Measurements from ENCODE around the gene TMEM258.

The TMEM258 gene

DNA sequence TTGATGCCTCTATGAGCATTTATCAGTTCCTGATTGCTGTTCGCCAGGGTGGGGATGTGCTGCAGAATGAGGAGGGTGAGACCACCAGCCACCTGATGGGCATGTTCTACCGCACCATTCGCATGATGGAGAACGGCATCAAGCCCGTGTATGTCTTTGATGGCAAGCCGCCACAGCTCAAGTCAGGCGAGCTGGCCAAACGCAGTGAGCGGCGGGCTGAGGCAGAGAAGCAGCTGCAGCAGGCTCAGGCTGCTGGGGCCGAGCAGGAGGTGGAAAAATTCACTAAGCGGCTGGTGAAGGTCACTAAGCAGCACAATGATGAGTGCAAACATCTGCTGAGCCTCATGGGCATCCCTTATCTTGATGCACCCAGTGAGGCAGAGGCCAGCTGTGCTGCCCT, 3.1 kb upstream of the TMEM258 start:
- no peak for DNase-seq

GRCh38 chr11:61794579-61794978, 2.2 kb upstream of the TMEM258 start:
- DNase-seq = no peak

DNA sequence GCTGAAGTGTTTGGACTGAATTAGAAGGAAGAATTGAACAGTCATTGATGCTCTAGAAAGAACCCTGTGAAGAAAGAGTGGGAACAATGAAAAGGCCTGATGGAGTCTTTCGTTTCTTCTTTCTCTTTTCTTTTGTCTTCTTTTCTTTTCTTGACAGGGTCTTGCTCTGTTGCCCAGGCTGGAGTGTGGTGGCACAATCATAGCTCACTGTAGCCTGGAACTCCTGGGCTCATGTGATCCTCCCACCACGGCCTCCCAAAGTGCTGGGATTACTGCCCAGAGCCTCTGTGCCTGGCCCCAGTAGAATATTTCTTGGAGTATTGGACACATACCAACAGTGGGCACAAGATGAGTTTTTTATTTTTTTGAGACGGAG, 1.4 kb upstream of the TMEM258 start:
- no peak for DNase-seq

- peak in 1 of 3 experiments; percentile 89 for DNase-seq
Measured at GRCh38 chr11:61793083-61793828, 857 bp upstream of the TMEM258 start.

GRCh38 chr11:61791737-61792309, 576 bp downstream of the TMEM258 start:
- peak; percentile 6 to 85 (median 78) for DNase-seq

GRCh38 chr11:61787928-61788491, 4.4 kb downstream of the TMEM258 start:
- peak in 1 of 3 experiments; percentile 26 for DNase-seq

- DNase-seq = no peak
Measured at GRCh38 chr11:61785837-61786402, 6.5 kb downstream of the TMEM258 start.

GRCh38 chr11:61784506-61784805, 7.9 kb downstream of the TMEM258 start:
- no peak for DNase-seq

GRCh38 chr11:61783717-61784505, 8.5 kb downstream of the TMEM258 start:
- DNase-seq = no peak

GRCh38 chr11:61782841-61783240, 9.6 kb downstream of the TMEM258 start:
- DNase-seq = no peak

GRCh38 chr11:61782299-61782698, 10.1 kb downstream of the TMEM258 start:
- DNase-seq = no peak

GRCh38 chr11:61781585-61781984, 10.8 kb downstream of the TMEM258 start:
- DNase-seq = no peak

- no peak for DNase-seq
Measured at GRCh38 chr11:61780581-61781162, 11.7 kb downstream of the TMEM258 start.

GRCh38 chr11:61779666-61780525, 12.5 kb downstream of the TMEM258 start:
- DNase-seq = no peak

- DNase-seq = no peak
Measured at GRCh38 chr11:61778920-61779650, 13.3 kb downstream of the TMEM258 start.

DNA sequence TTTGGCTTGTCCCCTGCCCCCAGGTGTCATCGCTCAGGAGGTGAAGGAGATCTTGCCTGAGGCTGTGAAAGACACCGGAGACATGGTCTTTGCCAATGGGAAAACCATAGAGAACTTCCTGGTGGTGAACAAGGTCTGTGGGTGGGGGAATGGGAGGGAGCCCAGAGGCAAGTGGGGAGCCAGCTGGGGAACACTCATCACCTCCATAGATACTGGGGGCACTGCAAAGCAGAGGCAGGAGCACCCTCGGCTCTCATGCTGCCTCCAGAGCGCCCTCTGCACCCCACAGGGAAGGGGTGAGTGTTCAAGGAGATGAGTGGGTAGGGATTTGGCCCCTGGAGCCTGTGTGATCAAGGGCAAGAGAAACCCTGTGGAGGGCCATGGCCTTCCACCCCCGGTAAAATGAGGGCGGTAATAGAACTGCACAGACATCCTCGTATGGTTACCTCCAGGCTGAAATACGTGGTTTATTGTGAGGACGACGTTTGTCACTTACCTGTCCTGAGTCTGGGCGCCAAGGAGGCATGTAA, 14.0 kb downstream of the TMEM258 start:
- no peak for DNase-seq

DNA sequence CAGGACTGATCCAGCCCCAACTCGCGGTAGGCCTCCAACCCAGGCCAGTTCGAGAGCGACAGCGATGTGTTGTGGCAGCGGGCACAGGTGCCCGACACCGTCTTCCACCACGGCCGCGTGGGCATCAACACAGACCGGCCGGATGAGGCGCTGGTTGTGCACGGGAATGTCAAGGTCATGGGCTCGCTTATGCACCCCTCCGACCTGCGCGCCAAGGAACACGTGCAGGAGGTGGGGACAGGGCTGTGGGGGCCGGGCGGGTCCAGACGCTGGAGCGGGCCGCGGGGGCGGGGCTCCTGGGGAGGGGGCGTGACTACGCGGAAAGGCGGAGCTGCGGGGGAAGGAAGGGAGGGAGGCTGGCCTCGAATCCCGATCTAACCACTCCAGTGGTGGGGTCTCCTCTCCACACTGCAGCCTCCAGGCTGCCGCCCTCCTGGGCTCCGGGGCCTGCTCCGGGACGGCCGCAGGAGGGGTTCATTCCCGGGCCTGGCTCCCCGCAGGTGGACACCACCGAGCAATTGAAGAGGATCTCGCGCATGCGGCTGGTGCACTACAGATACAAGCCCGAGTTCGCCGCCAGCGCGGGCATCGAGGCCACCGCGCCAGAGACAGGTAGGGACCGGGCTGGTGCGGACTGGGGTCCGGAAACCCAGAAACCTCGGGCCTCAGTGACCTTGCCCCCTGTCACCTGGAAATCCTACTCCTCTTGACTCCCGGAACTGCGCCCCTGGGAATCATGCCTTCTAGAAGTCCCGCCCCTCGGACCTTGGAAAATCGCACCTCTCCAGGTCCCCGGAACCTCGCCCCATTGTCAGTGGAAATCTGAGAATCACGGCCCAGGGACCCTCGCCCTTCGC, 14.9 kb downstream of the TMEM258 start:
- DNase-seq = no peak

DNA sequence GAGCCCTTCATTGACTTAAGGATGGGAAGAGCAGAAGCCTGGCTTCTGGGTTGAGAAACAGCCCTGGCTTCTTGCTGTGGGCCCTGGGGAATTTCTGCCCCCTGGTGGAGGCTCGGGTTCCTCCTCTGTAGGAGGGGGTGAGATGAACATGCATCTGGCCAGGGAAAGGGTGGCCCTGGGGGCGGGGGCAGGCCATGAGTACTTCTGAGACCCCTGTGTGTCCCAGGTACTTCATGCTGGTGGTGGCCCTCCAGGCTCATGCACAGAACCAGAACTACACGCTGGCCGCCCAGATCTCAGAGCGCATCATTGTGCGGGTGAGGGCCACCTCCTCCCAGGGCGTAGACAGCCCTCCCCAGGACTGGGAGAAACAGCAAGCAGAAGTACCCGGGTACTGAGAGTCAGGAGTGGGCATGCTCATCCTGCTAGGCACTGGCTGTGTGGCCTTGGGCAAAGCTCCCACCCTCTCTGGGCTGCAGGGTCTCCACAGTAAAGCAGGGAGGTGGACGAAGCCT, 15.8 kb downstream of the TMEM258 start:
- peak in 2 of 3 experiments; percentile 11 to 27 for DNase-seq

- no peak for DNase-seq
Measured at GRCh38 chr11:61775606-61776554, 16.5 kb downstream of the TMEM258 start.

Measured in NCI-H1417 (cell line).